ENCODE data around the gene CDK15. TPM values are rescaled to one million over a fixed set of nuclear protein-coding genes. Genes with fewer than 3 reads are reported as not detected.
A peak's percentile ranks its signal among the peaks of the same experiment; 100 is the strongest.

CDK15 gene
- total and polyA plus RNA-seq, 9 of the 15 experiments (the other 6 are each of a cell fraction or from before 2014, with no cell fraction given): not detected

DNA sequence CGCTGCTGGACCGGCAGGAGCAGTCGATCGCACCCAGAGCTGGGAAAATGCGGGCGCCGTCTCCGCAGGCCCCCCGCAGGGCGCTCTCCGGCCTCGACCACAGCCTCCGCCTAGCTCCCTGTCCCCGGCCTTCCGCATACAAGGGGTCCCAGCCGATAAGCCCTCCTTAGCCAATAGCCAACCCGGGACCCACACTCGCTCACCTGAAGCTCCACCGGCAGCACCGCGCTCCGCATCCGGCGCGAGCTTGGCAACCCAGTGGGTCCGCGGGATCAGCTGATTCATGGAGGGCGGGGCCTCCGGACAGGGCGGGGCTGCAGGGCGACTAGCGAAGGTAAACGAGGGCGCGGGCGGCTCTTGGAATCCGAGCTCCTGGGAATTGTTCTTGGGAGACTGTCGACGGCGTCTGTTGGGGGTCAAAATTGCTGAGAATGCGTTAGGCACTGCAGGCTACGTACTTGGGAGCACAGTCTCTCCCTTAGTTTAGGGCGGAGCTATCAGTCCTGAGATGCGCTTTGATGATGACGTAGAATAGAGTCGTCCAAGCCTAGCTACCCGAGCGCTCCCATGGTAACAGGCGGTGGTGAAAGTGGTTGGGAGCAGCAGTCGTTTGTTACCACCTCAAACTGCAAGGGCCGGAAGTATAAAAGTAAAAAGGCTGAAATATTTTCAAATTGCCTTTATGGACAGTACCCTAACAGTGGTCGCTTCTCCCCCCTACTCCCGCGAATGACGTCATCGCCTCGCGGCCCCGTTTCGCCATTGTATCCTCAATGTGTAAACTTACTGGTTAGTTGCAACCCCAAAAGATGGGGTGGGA is 25.5 kb upstream of the CDK15 start, which contains the start of gene ALS2 (continued):
- TF ChIP-seq, protein P1, sequence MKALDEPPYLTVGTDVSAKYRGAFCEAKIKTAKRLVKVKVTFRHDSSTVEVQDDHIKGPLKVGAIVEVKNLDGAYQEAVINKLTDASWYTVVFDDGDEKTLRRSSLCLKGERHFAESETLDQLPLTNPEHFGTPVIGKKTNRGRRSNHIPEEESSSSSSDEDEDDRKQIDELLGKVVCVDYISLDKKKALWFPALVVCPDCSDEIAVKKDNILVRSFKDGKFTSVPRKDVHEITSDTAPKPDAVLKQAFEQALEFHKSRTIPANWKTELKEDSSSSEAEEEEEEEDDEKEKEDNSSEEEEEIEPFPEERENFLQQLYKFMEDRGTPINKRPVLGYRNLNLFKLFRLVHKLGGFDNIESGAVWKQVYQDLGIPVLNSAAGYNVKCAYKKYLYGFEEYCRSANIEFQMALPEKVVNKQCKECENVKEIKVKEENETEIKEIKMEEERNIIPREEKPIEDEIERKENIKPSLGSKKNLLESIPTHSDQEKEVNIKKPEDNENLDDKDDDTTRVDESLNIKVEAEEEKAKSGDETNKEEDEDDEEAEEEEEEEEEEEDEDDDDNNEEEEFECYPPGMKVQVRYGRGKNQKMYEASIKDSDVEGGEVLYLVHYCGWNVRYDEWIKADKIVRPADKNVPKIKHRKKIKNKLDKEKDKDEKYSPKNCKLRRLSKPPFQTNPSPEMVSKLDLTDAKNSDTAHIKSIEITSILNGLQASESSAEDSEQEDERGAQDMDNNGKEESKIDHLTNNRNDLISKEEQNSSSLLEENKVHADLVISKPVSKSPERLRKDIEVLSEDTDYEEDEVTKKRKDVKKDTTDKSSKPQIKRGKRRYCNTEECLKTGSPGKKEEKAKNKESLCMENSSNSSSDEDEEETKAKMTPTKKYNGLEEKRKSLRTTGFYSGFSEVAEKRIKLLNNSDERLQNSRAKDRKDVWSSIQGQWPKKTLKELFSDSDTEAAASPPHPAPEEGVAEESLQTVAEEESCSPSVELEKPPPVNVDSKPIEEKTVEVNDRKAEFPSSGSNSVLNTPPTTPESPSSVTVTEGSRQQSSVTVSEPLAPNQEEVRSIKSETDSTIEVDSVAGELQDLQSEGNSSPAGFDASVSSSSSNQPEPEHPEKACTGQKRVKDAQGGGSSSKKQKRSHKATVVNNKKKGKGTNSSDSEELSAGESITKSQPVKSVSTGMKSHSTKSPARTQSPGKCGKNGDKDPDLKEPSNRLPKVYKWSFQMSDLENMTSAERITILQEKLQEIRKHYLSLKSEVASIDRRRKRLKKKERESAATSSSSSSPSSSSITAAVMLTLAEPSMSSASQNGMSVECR (CRISPR knock-in tag; IDR thresholded peaks at IDR 0.05): peak; percentile 51
- 0 out of 2 replicates have a peak, but pooled peaks have one; percentile 16 for TF ChIP-seq CEBPB (tag; IDR thresholded peaks at IDR 0.05)
- TF ChIP-seq RAD51 (IDR thresholded peaks at IDR 0.05; ENCODE audit: borderline replicate concordance, low read depth): peak; percentile 41; the same call in 1 of the 2 replicates
- no peak for TF ChIP-seq WHSC1 (IDR thresholded peaks at IDR 0.05; ENCODE audit: low read length)
- TF ChIP-seq, protein P2, sequence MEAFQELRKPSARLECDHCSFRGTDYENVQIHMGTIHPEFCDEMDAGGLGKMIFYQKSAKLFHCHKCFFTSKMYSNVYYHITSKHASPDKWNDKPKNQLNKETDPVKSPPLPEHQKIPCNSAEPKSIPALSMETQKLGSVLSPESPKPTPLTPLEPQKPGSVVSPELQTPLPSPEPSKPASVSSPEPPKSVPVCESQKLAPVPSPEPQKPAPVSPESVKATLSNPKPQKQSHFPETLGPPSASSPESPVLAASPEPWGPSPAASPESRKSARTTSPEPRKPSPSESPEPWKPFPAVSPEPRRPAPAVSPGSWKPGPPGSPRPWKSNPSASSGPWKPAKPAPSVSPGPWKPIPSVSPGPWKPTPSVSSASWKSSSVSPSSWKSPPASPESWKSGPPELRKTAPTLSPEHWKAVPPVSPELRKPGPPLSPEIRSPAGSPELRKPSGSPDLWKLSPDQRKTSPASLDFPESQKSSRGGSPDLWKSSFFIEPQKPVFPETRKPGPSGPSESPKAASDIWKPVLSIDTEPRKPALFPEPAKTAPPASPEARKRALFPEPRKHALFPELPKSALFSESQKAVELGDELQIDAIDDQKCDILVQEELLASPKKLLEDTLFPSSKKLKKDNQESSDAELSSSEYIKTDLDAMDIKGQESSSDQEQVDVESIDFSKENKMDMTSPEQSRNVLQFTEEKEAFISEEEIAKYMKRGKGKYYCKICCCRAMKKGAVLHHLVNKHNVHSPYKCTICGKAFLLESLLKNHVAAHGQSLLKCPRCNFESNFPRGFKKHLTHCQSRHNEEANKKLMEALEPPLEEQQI (IDR thresholded peaks at IDR 0.05): no peak
- TF ChIP-seq POLR2B (IDR thresholded peaks at IDR 0.05; ENCODE audit: low read depth, partially characterized antibody): peak; percentile 41
- peak; percentile 56 for TF ChIP-seq TAF1 (IDR thresholded peaks at IDR 0.05; ENCODE audit: control insufficient read depth, extremely low read depth, insufficient read depth, low read length, severe bottlenecking)
- TF ChIP-seq JUND (IDR thresholded peaks at IDR 0.05; ENCODE audit: borderline replicate concordance, low read depth, low read length): peak; percentile 93
- peak; percentile 92; the same call in 2 of the 3 replicates for TF ChIP-seq JUND (tag; IDR thresholded peaks at IDR 0.05; ENCODE audit: borderline replicate concordance, low read depth, low read length)
- TF ChIP-seq ZNF778 (CRISPR knock-in tag; IDR thresholded peaks at IDR 0.05): no peak
- no peak for TF ChIP-seq ZNF764 (CRISPR knock-in tag; IDR thresholded peaks at IDR 0.05; ENCODE audit: low read depth)
- TF ChIP-seq SREBF2 (CRISPR knock-in tag; IDR thresholded peaks at IDR 0.05): no peak
- TF ChIP-seq BMI1 (IDR thresholded peaks at IDR 0.05; ENCODE audit: low read length): peak; percentile 55; the same call in 1 of the 2 replicates
- no peak for TF ChIP-seq TCF7 (IDR thresholded peaks at IDR 0.05; ENCODE audit: borderline replicate concordance)
- TF ChIP-seq, protein P3, sequence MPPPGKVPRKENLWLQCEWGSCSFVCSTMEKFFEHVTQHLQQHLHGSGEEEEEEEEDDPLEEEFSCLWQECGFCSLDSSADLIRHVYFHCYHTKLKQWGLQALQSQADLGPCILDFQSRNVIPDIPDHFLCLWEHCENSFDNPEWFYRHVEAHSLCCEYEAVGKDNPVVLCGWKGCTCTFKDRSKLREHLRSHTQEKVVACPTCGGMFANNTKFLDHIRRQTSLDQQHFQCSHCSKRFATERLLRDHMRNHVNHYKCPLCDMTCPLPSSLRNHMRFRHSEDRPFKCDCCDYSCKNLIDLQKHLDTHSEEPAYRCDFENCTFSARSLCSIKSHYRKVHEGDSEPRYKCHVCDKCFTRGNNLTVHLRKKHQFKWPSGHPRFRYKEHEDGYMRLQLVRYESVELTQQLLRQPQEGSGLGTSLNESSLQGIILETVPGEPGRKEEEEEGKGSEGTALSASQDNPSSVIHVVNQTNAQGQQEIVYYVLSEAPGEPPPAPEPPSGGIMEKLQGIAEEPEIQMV (tag; conservative IDR thresholded peaks at IDR 0.05; ENCODE audit: low read depth): no peak
- TF ChIP-seq ZNF707 (CRISPR knock-in tag; conservative IDR thresholded peaks at IDR 0.05): no peak
- no peak for TF ChIP-seq ZNF165 (CRISPR knock-in tag; IDR thresholded peaks at IDR 0.05; ENCODE audit: borderline replicate concordance)
- TF ChIP-seq, protein P4, sequence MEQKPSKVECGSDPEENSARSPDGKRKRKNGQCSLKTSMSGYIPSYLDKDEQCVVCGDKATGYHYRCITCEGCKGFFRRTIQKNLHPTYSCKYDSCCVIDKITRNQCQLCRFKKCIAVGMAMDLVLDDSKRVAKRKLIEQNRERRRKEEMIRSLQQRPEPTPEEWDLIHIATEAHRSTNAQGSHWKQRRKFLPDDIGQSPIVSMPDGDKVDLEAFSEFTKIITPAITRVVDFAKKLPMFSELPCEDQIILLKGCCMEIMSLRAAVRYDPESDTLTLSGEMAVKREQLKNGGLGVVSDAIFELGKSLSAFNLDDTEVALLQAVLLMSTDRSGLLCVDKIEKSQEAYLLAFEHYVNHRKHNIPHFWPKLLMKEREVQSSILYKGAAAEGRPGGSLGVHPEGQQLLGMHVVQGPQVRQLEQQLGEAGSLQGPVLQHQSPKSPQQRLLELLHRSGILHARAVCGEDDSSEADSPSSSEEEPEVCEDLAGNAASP (IDR thresholded peaks at IDR 0.05): no peak

Measured in K562 (cell line).